IgD-negative memory B cell (primary cell): Measurements from ENCODE around the gene APOH. TPM values are rescaled to one million over a fixed set of nuclear protein-coding genes. Genes with fewer than 3 reads are reported as not detected.

Source experiments
- H3K27ac Mint-ChIP-seq, 3 donors: one replicate each; pipeline ENCODE4 v1.8.0; 2020 to 2022; ENCODE audit warnings: mild to moderate bottlenecking in 3 of 3, mixed read lengths in 3 of 3, moderate library complexity in 1 of 3
- H3K27me3 Mint-ChIP-seq: one replicate; pipeline ENCODE4 v1.8.0; 2021; ENCODE audit warnings: mixed read lengths
- H3K36me3 Mint-ChIP-seq: one replicate; pipeline ENCODE4 v1.8.0; 2020; ENCODE audit warnings: mild to moderate bottlenecking, mixed read lengths
- H3K4me1 Mint-ChIP-seq, 3 donors: one replicate each; pipeline ENCODE4 v1.8.0; 2020 to 2022; ENCODE audit warnings: mixed read lengths in 3 of 3, mild to moderate bottlenecking in 1 of 3
- H3K4me3 Mint-ChIP-seq, 4 donors: one replicate each; pipeline ENCODE4 v1.8.0; 2020 to 2022; ENCODE audit warnings: mild to moderate bottlenecking in 4 of 4, mixed read lengths in 4 of 4, moderate library complexity in 3 of 4
- H3K9me3 Mint-ChIP-seq, 3 donors: one replicate each; pipeline ENCODE4 v1.8.0; 2020 to 2021; ENCODE audit warnings: mixed read lengths in 3 of 3, mild to moderate bottlenecking in 1 of 3
- polyA plus RNA-seq: library from polyadenylated mRNA; unstranded; fragments of 300-500 nt; fragmentation: Illumina TruSeq; gene quantifications from one replicate; pipeline ENCODE4 v1.2.3, GENCODE V29; 2021

APOH gene
- polyA plus RNA-seq, result not detected

- Mint-ChIP-seq H3K36me3 (no peaks in the 10 kb centered on the region), H3K27ac (no peak within 1 kb of the TSS), H3K9me3 (peaks cover 0 to 4% (median 0%) of the 10 kb centered on the region in 3 donors), H3K27me3 (peaks cover 2% of the 10 kb centered on the region), H3K4me3 (no peak within 1 kb of the TSS), H3K4me1 (peaks cover 0 to 2% (median 1%) of the 10 kb centered on the region in 3 donors)
These were observed at the start of gene APOH for GRCh38 chr17:66228887-66229782. TSS of gene APOH (minus strand) at chr17:66229415. CDS start at chr17:66229379, 36 bp downstream.

GRCh38 chr17:66277191-66277590 lies 48.0 kb upstream of the APOH start:
- H3K27ac Mint-ChIP-seq, result no peak overlapping the region
- H3K4me1 Mint-ChIP-seq, result no peaks in the 10 kb centered on the region
- no peak overlapping the region for H3K4me3 Mint-ChIP-seq
- no peaks in the 10 kb centered on the region for H3K36me3 Mint-ChIP-seq
- H3K27me3 Mint-ChIP-seq, result no peaks in the 10 kb centered on the region
- no peaks in the 10 kb centered on the region for H3K9me3 Mint-ChIP-seq

GRCh38 chr17:66276328-66276937 lies 47.2 kb upstream of the APOH start:
- Mint-ChIP-seq H3K27me3 (no peaks in the 10 kb centered on the region), H3K4me1 (no peaks in the 10 kb centered on the region), H3K27ac (peak overlapping the region in 1 of 3 donors; percentile 8), H3K9me3 (no peaks in the 10 kb centered on the region), H3K36me3 (no peaks in the 10 kb centered on the region), H3K4me3 (no peak overlapping the region)

- Mint-ChIP-seq H3K4me1 (no peaks in the 10 kb centered on the region), H3K27me3 (no peaks in the 10 kb centered on the region), H3K27ac (no peak overlapping the region), H3K4me3 (no peak overlapping the region), H3K9me3 (no peaks in the 10 kb centered on the region), H3K36me3 (no peaks in the 10 kb centered on the region)
These were observed 46.4 kb upstream of the APOH start for GRCh38 chr17:66275651-66276050.

- Mint-ChIP-seq H3K4me3 (no peak overlapping the region), H3K9me3 (peaks cover 0 to 2% (median 0%) of the 10 kb centered on the region in 3 donors), H3K27me3 (no peaks in the 10 kb centered on the region), H3K4me1 (no peaks in the 10 kb centered on the region), H3K36me3 (no peaks in the 10 kb centered on the region), H3K27ac (no peak overlapping the region)
These were observed 44.3 kb upstream of the APOH start for GRCh38 chr17:66273586-66273848.

- Mint-ChIP-seq H3K4me3 (no peak overlapping the region), H3K36me3 (no peaks in the 10 kb centered on the region), H3K27me3 (no peaks in the 10 kb centered on the region), H3K4me1 (no peaks in the 10 kb centered on the region), H3K9me3 (peaks cover 0 to 2% (median 0%) of the 10 kb centered on the region in 3 donors), H3K27ac (no peak overlapping the region)
These were observed 43.8 kb upstream of the APOH start for GRCh38 chr17:66272811-66273585.

- H3K4me1 Mint-ChIP-seq, result no peaks in the 10 kb centered on the region
- no peak overlapping the region for H3K4me3 Mint-ChIP-seq
- H3K27ac Mint-ChIP-seq, result no peak overlapping the region
- H3K36me3 Mint-ChIP-seq, result no peaks in the 10 kb centered on the region
- no peaks in the 10 kb centered on the region for H3K27me3 Mint-ChIP-seq
- H3K9me3 Mint-ChIP-seq, result peaks cover 0 to 2% (median 1%) of the 10 kb centered on the region in 3 donors
These were observed 42.3 kb upstream of the APOH start for GRCh38 chr17:66271512-66271911.

GRCh38 chr17:66270106-66270505 lies 40.9 kb upstream of the APOH start:
- no peaks in the 10 kb centered on the region for H3K4me1 Mint-ChIP-seq
- peaks cover 0 to 2% (median 1%) of the 10 kb centered on the region in 3 donors for H3K9me3 Mint-ChIP-seq
- H3K4me3 Mint-ChIP-seq, result no peak overlapping the region
- no peak overlapping the region for H3K27ac Mint-ChIP-seq
- H3K27me3 Mint-ChIP-seq, result peaks cover 2% of the 10 kb centered on the region
- H3K36me3 Mint-ChIP-seq, result no peaks in the 10 kb centered on the region

- peaks cover 4% of the 10 kb centered on the region for H3K27me3 Mint-ChIP-seq
- H3K4me1 Mint-ChIP-seq, result no peaks in the 10 kb centered on the region
- H3K9me3 Mint-ChIP-seq, result peaks cover 2 to 11% (median 8%) of the 10 kb centered on the region in 3 donors
- H3K36me3 Mint-ChIP-seq, result no peaks in the 10 kb centered on the region
- H3K27ac Mint-ChIP-seq, result no peak overlapping the region
- no peak overlapping the region for H3K4me3 Mint-ChIP-seq
These were observed 39.2 kb upstream of the APOH start for GRCh38 chr17:66268247-66268927.

GRCh38 chr17:66264696-66265095 lies 35.5 kb upstream of the APOH start:
- peaks cover 4% of the 10 kb centered on the region for H3K27me3 Mint-ChIP-seq
- H3K4me1 Mint-ChIP-seq, result no peaks in the 10 kb centered on the region
- H3K27ac Mint-ChIP-seq, result no peak overlapping the region
- H3K9me3 Mint-ChIP-seq, result peaks cover 0 to 11% (median 8%) of the 10 kb centered on the region in 3 donors
- H3K4me3 Mint-ChIP-seq, result no peak overlapping the region
- H3K36me3 Mint-ChIP-seq, result no peaks in the 10 kb centered on the region

GRCh38 chr17:66262767-66263166 lies 33.6 kb upstream of the APOH start:
- no peak overlapping the region for H3K4me3 Mint-ChIP-seq
- H3K9me3 Mint-ChIP-seq, result peaks cover 0 to 11% (median 8%) of the 10 kb centered on the region in 3 donors
- no peaks in the 10 kb centered on the region for H3K36me3 Mint-ChIP-seq
- H3K27me3 Mint-ChIP-seq, result peaks cover 4% of the 10 kb centered on the region
- no peaks in the 10 kb centered on the region for H3K4me1 Mint-ChIP-seq
- no peak overlapping the region for H3K27ac Mint-ChIP-seq

GRCh38 chr17:66260688-66261087 lies 31.5 kb upstream of the APOH start:
- Mint-ChIP-seq H3K27ac (peak overlapping the region in 1 of 3 donors; percentile 31), H3K9me3 (peaks cover 0 to 9% (median 8%) of the 10 kb centered on the region in 3 donors), H3K4me1 (no peaks in the 10 kb centered on the region), H3K27me3 (peaks cover 4% of the 10 kb centered on the region), H3K4me3 (no peak overlapping the region), H3K36me3 (no peaks in the 10 kb centered on the region)

GRCh38 chr17:66260275-66260674 lies 31.1 kb upstream of the APOH start:
- Mint-ChIP-seq H3K36me3 (no peaks in the 10 kb centered on the region), H3K4me1 (peaks cover 0 to 1% (median 0%) of the 10 kb centered on the region in 3 donors), H3K9me3 (peaks cover 0 to 9% (median 8%) of the 10 kb centered on the region in 3 donors), H3K27me3 (peaks cover 4% of the 10 kb centered on the region), H3K27ac (peak overlapping the region in 1 of 3 donors; percentile 31), H3K4me3 (no peak overlapping the region)

GRCh38 chr17:66255527-66255971 lies 26.3 kb upstream of the APOH start:
- Mint-ChIP-seq H3K4me3 (no peak overlapping the region), H3K36me3 (no peaks in the 10 kb centered on the region)

More at GRCh38 chr17:66255527-66255971, 26.3 kb upstream of the APOH start:
- Mint-ChIP-seq H3K9me3 (no peaks in the 10 kb centered on the region), H3K4me1 (peaks cover 0 to 1% (median 0%) of the 10 kb centered on the region in 3 donors), H3K27me3 (peaks cover 2% of the 10 kb centered on the region), H3K27ac (no peak overlapping the region)
